Right cardiac atrium (tissue), 5 donors: ENCODE data around the gene E2F8. TPM values are rescaled to one million over a fixed set of nuclear protein-coding genes. Genes with fewer than 3 reads are reported as not detected.
A peak's percentile ranks its signal among the peaks of the same experiment; 100 is the strongest.

Experiments
- ATAC-seq, 2 donors: fragments of 200-7000 bp; cut with Tn5 transposase; one replicate each; pipeline versions ENCODE4 v1.8.0 to v1.9.1; 2020; ENCODE audit warnings: moderate library complexity in 2 of 2, mild to moderate bottlenecking in 1 of 2
- DNase-seq, 3 donors: peaks; one replicate each; pipeline ENCODE4 v3.0.0-alpha.2; 2020
- H3K27ac ChIP-seq: one replicate; pipeline ENCODE4 v1.5.1; 2013; ENCODE audit warnings: mild to moderate bottlenecking, low read length, control low read depth, moderate library complexity
- H3K27me3 ChIP-seq: one replicate; pipeline ENCODE4 v1.6.1; 2013; ENCODE audit not compliant: control insufficient read depth, insufficient read depth
- H3K4me1 ChIP-seq: one replicate; pipeline ENCODE4 v1.6.1; 2013; ENCODE audit warnings: low read length; ENCODE audit not compliant: control insufficient read depth, insufficient read depth
- H3K4me3 ChIP-seq: one replicate; pipeline ENCODE4 v1.5.1; 2013; ENCODE audit warnings: low read length, control low read depth
- H3K9me3 ChIP-seq: one replicate; pipeline ENCODE4 v1.6.1; 2013; ENCODE audit warnings: low read length; ENCODE audit not compliant: control insufficient read depth
- WGBS: extraction: QIAGEN DNeasy Blood & Tissue Kit; methylation state at CpG from one replicate; pipeline ENCODE4 v1.1.7; 2013; 5-methylcytosine and 5-hydroxymethylcytosine counted together
- intact Hi-C, 4 donors: fragments of 100-400 bp; cut with DNase I; formaldehyde crosslinking; loops; one replicate each; pipeline versions ENCODE4 v1.11.0 to v1.14.0; 2022 to 2023
- polyA plus RNA-seq: library from polyadenylated mRNA; stranded (reverse); fragments of 200-250 nt; gene quantifications from one replicate; pipeline ENCODE4 v1.2.3, GENCODE V29; 2013
- total RNA-seq, 4 donors: library from RNA; stranded (reverse); fragmentation: NEBNext Ultra II Directional; extraction: Animal tissue kit (Norgen Biotek cat#: 25700); gene quantifications; one replicate each; pipeline ENCODE4 v1.2.1, GENCODE V29; 2021
- donor health status: healthy with polysubstance abuse.
- donor health status: DM: no; HTN: yes; CAD: no.
- donor health status: DM: no; HTN: no; CAD: no.
- donor health status: DM: no; HTN: yes; CAD: no; lungs with severe emphysema.
- donor health status: DM: yes; HTN: yes; CAD: no.

Gene E2F8
- total and polyA plus RNA-seq, 5 donors = 2.9 to 7.9 (median 5.4) TPM

DNA sequence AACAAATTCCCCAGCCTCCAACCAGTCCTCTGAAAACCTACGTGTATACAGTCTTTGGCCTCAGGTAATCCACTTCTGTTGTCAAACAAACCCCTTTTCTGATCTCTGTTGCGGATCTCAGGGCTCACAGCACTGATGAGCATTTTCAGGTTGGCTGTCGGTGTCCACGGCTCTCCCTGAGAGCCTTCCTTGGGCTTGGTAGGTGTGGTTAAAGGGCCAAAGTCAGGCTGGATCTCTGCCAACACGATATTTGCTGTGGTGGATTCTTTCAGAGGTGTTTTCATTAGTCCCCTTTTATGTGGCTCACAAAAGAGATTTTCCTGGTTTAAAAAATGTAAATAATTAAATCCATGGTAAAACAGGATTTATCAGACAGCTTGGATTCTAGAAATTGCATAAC, 2.9 kb downstream of the E2F8 start:
- ATAC-seq (no peak), DNase-seq (no peak)
- H3K27ac ChIP-seq = peak overlapping the region; percentile 30
- no peak overlapping the region for H3K4me3 ChIP-seq
- H3K27me3 ChIP-seq = no peaks in the 10 kb centered on the region
- intact Hi-C loops = no loop called here
- H3K4me1 ChIP-seq = peaks cover 3% of the 10 kb centered on the region
- WGBS = 72% methylated on average over 5 of the region's 5 CpGs
- no peaks in the 10 kb centered on the region for H3K9me3 ChIP-seq

DNA sequence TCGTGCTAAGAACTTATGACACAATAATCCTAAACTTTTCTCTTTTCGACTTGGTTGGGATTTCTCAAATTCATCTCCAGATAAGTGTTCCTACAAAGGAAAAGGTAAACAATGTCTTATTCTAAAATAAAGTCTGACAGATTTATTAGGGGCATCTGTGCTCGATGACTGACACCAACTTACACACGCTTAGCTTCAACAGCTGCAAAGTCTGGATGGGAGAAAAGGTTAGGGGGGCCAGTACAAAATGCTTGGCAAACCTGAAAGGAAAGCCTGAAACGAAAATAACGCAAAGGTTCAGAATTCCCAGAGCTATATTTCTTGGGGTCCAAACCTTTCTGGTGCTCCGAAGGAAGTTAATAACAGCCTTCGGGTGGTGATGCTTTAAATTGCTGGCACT, 3.4 kb downstream of the E2F8 start:
- H3K4me1 ChIP-seq = peaks cover 3% of the 10 kb centered on the region
- H3K9me3 ChIP-seq = no peaks in the 10 kb centered on the region
- H3K27me3 ChIP-seq = no peaks in the 10 kb centered on the region
- H3K4me3 ChIP-seq = no peak overlapping the region
- WGBS = 73% methylated on average over 8 of the region's 8 CpGs
- no peak for ATAC-seq
- intact Hi-C loops = no loop called here
- DNase-seq = no peak
- H3K27ac ChIP-seq = no peak overlapping the region

DNA sequence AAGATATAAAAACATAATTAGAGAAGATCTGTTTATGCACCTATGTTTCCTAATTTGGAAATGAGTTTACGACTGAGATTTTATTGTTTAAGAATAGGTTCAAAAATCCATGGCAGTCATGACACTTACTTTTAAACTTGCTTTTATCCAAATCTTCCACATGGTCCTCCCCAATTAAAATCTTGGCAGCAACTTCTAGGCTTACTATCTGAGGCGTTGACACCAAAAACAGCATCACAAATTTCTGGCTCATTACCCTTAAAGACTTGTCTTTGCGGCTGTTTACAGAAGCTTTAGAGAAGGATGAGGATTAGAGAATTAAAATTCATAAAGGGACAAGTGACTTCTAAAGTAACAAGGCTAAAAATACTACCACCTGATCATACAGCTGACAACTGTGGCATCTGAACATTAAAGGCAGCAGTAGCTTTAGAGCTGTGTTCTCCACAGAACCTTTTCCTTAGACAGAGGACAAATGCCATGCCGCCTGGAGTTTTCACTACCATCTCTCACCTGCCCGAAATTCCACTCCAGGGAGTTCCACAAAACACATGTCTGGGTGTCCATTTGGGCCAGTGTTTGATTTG, 6.4 kb downstream of the E2F8 start:
- intact Hi-C loops = no loop called here
- WGBS = 78% methylated on average over 5 of the region's 5 CpGs
- peaks cover 3% of the 10 kb centered on the region for H3K4me1 ChIP-seq
- H3K27ac ChIP-seq = no peak overlapping the region
- ATAC-seq (no peak), DNase-seq (no peak)
- no peaks in the 10 kb centered on the region for H3K9me3 ChIP-seq
- no peak overlapping the region for H3K4me3 ChIP-seq
- no peaks in the 10 kb centered on the region for H3K27me3 ChIP-seq

DNA sequence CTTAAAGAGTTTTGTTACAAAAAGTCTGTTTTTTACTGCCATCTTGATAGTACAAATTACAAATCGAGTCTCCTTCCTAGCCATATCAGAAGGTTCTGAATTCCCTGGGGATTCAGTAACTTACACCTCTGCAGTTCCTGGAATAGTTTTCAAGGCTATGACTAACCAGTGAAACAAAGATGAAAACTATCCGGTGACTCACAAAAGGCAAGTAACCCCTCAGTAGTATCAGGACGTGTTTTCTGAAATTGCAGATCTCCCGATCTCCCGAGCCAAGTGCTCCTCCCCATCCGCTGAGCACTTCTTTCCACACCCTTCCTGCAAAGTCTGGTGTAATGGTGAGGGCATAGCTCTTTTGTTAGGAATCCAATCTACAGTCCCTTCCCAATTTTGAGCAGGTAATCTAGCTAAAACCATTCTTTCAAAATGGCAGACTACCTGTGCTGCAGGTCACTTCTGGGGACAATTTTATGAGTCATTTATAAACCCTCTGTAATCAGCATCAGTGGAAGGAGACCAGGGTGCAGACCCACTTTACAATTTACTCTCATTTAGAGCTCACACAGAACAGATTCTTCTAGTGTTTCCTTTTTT, 7.7 kb downstream of the E2F8 start:
- peaks cover 3% of the 10 kb centered on the region for H3K4me1 ChIP-seq
- peak; percentile 15 to 91 for ATAC-seq
- no peaks in the 10 kb centered on the region for H3K27me3 ChIP-seq
- H3K9me3 ChIP-seq = no peaks in the 10 kb centered on the region
- H3K27ac ChIP-seq = no peak overlapping the region
- DNase-seq = no peak
- H3K4me3 ChIP-seq = no peak overlapping the region
- WGBS = 36% methylated on average over 6 of the region's 6 CpGs
- intact Hi-C loops = no loop called here

DNA sequence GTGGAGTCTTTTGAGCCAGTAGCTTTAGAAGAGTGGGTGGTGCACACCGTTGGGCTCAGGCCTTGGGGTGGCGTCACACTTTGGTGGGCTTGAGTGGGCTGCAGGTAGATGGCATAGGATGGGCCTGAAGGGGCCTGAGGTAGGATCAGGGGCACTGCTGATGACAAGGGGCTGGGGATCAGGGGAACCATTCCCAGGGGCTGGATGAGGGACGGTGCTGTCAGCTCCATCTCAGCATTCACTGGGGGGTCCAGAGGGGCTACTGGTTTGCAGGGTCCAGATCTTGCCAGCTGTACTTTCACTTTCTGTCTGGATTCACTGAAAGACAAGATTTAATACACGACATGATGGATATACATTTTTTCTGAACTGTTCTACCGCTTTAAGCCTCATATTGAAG, 11.1 kb downstream of the E2F8 start:
- WGBS = 92% methylated on average over 5 of the region's 5 CpGs
- ATAC-seq = peak in 1 of 2 donors; percentile 44
- no peaks in the 10 kb centered on the region for H3K9me3 ChIP-seq
- intact Hi-C loops = no loop called here
- H3K4me3 ChIP-seq = no peak overlapping the region
- no peak for DNase-seq
- no peak overlapping the region for H3K27ac ChIP-seq
- peaks cover 3% of the 10 kb centered on the region for H3K4me1 ChIP-seq
- H3K27me3 ChIP-seq = no peaks in the 10 kb centered on the region

DNA sequence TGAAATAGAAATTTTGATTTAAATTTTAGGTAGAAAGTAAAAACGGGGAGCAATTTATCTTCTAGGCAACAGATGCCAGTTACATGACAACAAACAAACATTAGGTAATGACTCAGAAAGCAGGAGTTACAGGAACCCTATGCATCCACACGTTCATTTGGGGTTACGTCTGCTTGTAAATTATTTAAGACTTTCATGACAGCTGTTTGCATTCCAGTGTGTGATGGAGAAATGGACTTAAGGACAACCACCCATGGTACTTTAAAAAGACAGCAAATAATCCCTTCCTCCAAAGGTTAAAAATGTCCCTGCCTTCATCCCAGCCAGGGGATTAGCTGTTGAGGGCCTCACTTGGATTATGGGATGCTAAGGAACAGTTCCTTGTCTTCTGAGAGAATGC, 11.8 kb downstream of the E2F8 start:
- DNase-seq (no peak), ATAC-seq (no peak)
- 86% methylated on average over 3 of the region's 3 CpGs for WGBS
- Histone ChIP-seq H3K4me1 (peaks cover 3% of the 10 kb centered on the region), H3K27me3 (no peaks in the 10 kb centered on the region), H3K4me3 (no peak overlapping the region), H3K27ac (no peak overlapping the region), H3K9me3 (no peaks in the 10 kb centered on the region)
- intact Hi-C loops = no loop called here

DNA sequence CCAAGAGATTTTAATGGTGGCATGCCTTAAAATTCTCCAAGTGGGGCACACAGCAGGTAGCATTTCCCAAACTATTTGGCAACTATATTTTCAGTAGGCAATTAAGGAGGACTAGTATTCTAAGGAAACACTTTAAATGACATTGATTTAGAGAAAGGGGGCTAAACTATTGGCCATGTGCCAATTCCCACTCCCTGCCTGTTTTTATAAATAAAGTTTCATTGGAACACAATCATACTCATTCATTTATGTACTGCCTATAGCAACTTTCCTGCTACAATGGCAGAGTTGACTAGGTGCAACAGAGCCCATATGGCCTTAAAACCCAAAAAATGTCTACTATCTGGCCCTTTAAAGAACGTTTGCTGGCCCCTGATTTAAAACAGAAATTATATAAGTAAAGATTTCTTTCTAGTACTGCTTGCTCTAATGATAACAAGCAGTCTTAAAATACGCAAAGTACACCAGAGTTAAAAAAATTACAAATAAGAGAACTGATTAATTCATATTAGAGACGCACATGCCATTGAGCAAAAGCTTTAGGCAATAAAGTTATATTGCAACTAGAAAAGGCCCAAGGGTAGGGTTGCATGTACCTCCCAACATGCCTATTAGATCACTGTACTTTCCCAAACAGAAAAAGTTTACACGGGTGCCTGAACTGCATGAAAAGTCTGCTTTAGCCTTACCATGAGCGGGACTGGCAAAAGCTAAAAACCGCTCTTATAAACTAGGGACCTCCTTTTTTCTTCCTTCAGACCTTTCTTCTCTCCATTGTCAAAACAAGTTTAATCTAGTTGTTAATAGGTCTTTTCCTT, 14.2 kb downstream of the E2F8 start:
- 92% methylated on average over 6 of the region's 6 CpGs for WGBS
- intact Hi-C loops = no loop called here
- no peak for DNase-seq
- ATAC-seq = no peak
- Histone ChIP-seq H3K27me3 (no peaks in the 10 kb centered on the region), H3K4me3 (no peak overlapping the region), H3K27ac (no peak overlapping the region), H3K9me3 (no peaks in the 10 kb centered on the region), H3K4me1 (peaks cover under 1% of the 10 kb centered on the region)

DNA sequence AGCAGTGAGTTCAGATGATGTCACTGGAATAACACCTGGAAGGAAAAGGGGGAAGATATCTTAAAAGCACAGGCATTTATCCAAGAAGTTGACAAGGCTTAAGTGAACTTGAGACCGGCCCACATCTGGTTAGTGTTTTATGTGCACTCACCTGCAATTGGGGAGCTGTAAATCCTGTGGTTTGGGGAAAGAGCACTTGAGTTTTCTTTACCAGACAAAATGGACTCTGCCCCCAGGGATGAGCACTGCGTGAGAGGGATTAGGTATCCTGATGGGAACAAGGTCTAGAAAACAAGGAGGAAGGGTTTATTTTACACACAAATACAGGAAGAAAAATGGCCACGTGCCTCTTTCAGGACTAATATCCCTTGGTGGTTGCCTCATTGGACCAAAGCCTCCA, 15.2 kb downstream of the E2F8 start:
- H3K4me1 ChIP-seq = peaks cover 4% of the 10 kb centered on the region
- no peaks in the 10 kb centered on the region for H3K9me3 ChIP-seq
- H3K27me3 ChIP-seq = no peaks in the 10 kb centered on the region
- no peak for DNase-seq
- 94% methylated on average over 3 of the region's 3 CpGs for WGBS
- no peak for ATAC-seq
- peak overlapping the region; percentile 42 for H3K27ac ChIP-seq
- H3K4me3 ChIP-seq = no peak overlapping the region
- intact Hi-C loops = no loop called here

DNA sequence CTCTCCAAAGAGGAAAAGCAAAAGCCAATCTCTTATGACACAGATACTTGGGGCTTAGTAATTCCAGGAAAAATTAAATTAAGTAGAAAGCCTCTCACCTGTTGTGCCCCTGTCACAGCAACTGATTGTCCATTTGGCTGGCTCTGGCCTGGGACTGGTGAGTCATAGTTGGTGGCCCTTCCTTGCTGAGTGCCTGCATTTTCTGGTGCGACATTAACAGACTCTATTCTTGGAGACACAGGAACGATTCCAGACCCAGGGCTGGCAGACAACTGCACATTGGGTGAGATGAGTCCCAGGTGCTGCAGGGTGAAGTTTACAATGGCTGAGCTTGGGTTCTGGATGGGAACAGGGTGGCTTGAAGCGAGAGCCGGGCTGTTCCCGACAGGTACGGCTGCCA, 15.6 kb downstream of the E2F8 start:
- DNase-seq (no peak), ATAC-seq (peak; percentile 45 to 47)
- no peaks in the 10 kb centered on the region for H3K27me3 ChIP-seq
- 88% methylated on average over 6 of the region's 6 CpGs for WGBS
- peak overlapping the region; percentile 42 for H3K27ac ChIP-seq
- H3K4me1 ChIP-seq = peaks cover 4% of the 10 kb centered on the region
- intact Hi-C loops = no loop called here
- no peaks in the 10 kb centered on the region for H3K9me3 ChIP-seq
- H3K4me3 ChIP-seq = no peak overlapping the region

DNA sequence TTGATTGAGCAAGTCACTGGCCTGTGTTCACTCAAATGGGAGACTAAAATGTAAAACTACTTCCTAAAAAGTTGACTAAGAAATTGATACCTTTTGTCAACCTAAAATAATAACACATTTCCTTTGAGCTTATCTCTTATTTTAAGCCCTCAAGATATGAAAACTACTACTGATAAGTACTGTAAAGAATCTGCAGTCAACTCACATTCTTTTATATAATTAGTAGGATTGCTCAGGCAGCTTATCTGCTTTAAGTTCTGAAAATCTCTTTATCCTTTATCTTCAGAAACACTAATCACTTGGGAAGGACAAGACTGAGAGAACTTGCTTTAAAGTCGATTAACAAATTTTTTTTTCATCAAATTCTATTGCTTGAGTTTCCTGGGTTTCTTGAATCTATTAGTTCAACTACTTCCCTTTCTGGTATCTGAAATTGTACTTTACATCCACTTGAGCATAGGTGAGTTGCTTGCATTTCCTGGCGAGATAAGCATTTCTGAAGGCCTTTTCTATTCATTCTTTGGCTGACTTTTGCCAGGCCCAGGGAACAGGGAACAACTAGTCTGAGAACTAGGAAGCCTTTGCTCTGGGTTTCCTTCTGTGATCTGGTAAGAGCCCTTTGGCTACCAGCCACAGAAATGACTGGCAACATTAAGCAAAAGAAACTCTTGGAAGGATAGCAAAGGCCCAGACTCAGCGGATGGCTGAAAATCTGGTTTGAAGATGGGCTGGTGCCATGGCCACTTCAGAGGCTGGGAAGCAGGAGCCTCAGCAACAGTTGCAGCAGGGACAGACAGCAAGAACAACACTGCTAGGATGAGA, 19.6 kb downstream of the E2F8 start:
- 39% methylated on average over 3 of the region's 3 CpGs for WGBS
- no peak overlapping the region for H3K4me3 ChIP-seq
- DNase-seq = peak in 1 of 3 donors; percentile 51
- no peaks in the 10 kb centered on the region for H3K27me3 ChIP-seq
- ATAC-seq = no peak
- H3K27ac ChIP-seq = peak overlapping the region; percentile 36
- peaks cover 4% of the 10 kb centered on the region for H3K4me1 ChIP-seq
- intact Hi-C loops = no loop called here
- no peaks in the 10 kb centered on the region for H3K9me3 ChIP-seq
